Measurements from ENCODE around the gene CD300LF.

DNA sequence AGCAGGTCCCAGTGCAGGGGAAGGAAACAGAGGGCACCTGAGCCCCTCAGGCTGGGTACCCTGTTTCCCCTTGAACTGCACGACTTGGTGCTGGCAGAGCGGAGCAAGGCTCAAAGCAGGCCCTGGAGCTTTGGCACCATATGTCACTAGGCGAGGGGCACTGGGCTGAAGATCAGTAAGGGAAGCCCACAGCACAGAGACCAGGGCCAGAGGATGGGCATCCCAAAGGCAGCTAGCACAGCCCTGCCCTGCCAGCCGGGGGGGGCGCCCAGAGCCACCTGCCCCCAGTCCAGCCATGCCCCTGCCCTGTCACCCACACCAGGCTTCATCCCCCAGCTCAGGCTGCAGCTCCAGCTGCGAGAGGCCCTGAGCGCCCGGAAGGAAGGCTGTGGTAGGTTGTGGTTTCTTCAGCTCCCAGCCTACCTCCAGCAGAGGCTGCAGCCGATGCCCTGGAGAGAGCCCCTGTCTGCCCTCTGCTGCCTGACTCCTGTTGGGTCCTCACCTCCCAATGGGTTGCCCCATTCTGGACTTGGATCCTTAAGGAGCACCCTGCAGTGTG is 46.6 kb upstream of the CD300LF start:
- TF ChIP-seq, protein P1, sequence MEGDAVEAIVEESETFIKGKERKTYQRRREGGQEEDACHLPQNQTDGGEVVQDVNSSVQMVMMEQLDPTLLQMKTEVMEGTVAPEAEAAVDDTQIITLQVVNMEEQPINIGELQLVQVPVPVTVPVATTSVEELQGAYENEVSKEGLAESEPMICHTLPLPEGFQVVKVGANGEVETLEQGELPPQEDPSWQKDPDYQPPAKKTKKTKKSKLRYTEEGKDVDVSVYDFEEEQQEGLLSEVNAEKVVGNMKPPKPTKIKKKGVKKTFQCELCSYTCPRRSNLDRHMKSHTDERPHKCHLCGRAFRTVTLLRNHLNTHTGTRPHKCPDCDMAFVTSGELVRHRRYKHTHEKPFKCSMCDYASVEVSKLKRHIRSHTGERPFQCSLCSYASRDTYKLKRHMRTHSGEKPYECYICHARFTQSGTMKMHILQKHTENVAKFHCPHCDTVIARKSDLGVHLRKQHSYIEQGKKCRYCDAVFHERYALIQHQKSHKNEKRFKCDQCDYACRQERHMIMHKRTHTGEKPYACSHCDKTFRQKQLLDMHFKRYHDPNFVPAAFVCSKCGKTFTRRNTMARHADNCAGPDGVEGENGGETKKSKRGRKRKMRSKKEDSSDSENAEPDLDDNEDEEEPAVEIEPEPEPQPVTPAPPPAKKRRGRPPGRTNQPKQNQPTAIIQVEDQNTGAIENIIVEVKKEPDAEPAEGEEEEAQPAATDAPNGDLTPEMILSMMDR (conservative IDR thresholded peaks at IDR 0.05; ENCODE audit: low read length), result peak; percentile 67
- no peak for TF ChIP-seq EZH2phosphoT487 (IDR thresholded peaks at IDR 0.05; ENCODE audit: borderline replicate concordance)
